ENCODE data around the gene S100A16.

S100A16 gene

GRCh38 chr1:153560771-153561465, 52.0 kb downstream of the S100A16 start:
- no peak for DNase-seq

GRCh38 chr1:153560241-153560640, 52.7 kb downstream of the S100A16 start:
- no peak for DNase-seq

- no peak for DNase-seq
Observed at GRCh38 chr1:153557877-153558276, 55.1 kb downstream of the S100A16 start.
